Stimulated activated CD8-positive, alpha-beta memory T cell treated with anti-CD3 and anti-CD28 coated beads, Interleukin-4, amount 100 ng/mL, for 1 hour (primary cell): ENCODE data around the gene PCP4.
"Not testable (repeated sequence)": the region's sequence is repeated elsewhere in the genome, so short reads cannot be mapped to it uniquely, and the experiment has no call there.

Source experiments
- DNase-seq, 2 donors: peaks; one replicate each; pipeline ENCODE4 v3.0.0-alpha.2; 2020; ENCODE audit warnings: low read depth in 2 of 2, low spot score in 1 of 2

The PCP4 gene

GRCh38 chr21:39863111-39863510 lies 4.1 kb upstream of the PCP4 start:
- DNase-seq: no peak

- DNase-seq: no peak
These were observed 1.1 kb upstream of the PCP4 start for GRCh38 chr21:39866093-39866492.

- no peak for DNase-seq
These were observed 2.0 kb downstream of the PCP4 start for GRCh38 chr21:39869141-39869818.

- DNase-seq: no peak
These were observed 6.4 kb downstream of the PCP4 start for GRCh38 chr21:39873687-39874086.

GRCh38 chr21:39874206-39874605 lies 7.0 kb downstream of the PCP4 start:
- DNase-seq: no peak

- DNase-seq: no peak
These were observed 7.5 kb downstream of the PCP4 start for GRCh38 chr21:39874759-39875158.

- no peak for DNase-seq
These were observed 14.4 kb downstream of the PCP4 start for GRCh38 chr21:39881661-39882060.

GRCh38 chr21:39882151-39882838 lies 15.1 kb downstream of the PCP4 start:
- DNase-seq: no peak

- DNase-seq: no peak
These were observed 15.6 kb downstream of the PCP4 start for GRCh38 chr21:39882839-39883195.

GRCh38 chr21:39885119-39885848 lies 18.0 kb downstream of the PCP4 start:
- DNase-seq: no peak

- DNase-seq: no peak
These were observed 21.6 kb downstream of the PCP4 start for GRCh38 chr21:39888848-39889247.

GRCh38 chr21:39891111-39891510 lies 23.9 kb downstream of the PCP4 start:
- no peak for DNase-seq

- not testable (repeated sequence) for DNase-seq
These were observed 24.6 kb downstream of the PCP4 start for GRCh38 chr21:39891863-39892262.

- no peak for DNase-seq
These were observed 33.3 kb downstream of the PCP4 start for GRCh38 chr21:39900491-39900890.

- no peak for DNase-seq
These were observed 33.7 kb downstream of the PCP4 start for GRCh38 chr21:39900911-39901310.

GRCh38 chr21:39902986-39903385 lies 35.7 kb downstream of the PCP4 start:
- no peak for DNase-seq

GRCh38 chr21:39904457-39904856 lies 37.2 kb downstream of the PCP4 start:
- DNase-seq: no peak

GRCh38 chr21:39908265-39908923 lies 41.2 kb downstream of the PCP4 start:
- DNase-seq: no peak

- DNase-seq: no peak
These were observed 44.3 kb downstream of the PCP4 start for GRCh38 chr21:39911286-39912199.

- DNase-seq: no peak
These were observed 46.6 kb downstream of the PCP4 start for GRCh38 chr21:39913706-39914305.
